Stimulated activated CD4-positive, alpha-beta T cell treated with anti-CD3 and anti-CD28 coated beads, Interleukin-4, amount 100 ng/mL, for 1 hour (primary cell): Measurements from ENCODE around the gene DYNLRB1.

Experiments
- DNase-seq: peaks from one replicate; pipeline ENCODE4 v3.0.0-alpha.2; 2020

Gene DYNLRB1

DNA sequence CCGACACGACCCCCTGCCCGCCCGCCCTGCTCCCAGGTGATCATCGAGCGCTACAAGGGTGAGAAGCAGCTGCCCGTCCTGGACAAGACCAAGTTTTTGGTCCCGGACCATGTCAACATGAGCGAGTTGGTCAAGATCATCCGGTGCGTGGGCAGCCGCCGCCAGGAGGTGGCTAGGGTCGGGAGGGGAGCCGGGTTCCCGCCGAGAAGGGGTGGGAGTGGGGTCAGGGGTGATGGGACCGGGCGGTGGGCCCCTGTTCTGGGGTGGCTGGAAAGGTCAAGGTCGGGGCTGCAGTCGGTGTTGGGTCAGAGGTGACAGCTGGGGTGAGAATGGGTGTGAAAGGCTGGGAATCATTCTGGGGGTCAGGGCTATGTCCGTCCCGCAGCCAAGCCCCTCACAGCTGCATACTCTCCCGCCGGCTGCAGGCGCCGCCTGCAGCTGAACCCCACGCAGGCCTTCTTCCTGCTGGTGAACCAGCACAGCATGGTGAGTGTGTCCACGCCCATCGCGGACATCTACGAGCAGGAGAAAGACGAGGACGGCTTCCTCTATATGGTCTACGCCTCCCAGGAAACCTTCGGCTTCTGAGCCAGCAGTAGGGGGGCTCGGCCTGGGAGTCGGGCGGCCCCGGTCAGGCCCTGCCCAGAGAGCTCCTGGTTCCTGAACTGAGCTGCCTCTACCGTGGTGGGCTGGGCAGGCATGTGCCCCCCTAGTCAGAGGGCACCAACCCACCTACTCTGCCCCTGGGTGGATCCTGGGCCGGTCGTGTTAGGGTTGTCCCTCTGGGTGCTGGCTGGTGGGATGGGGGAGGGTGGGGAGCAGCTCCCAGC, 43.3 kb downstream of the DYNLRB1 start:
- DNase-seq = no peak

- no peak for DNase-seq
Observed at GRCh38 chr20:34560141-34560523, 43.9 kb downstream of the DYNLRB1 start.

- no peak for DNase-seq
Observed at GRCh38 chr20:34560614-34561013, 44.4 kb downstream of the DYNLRB1 start.

DNA sequence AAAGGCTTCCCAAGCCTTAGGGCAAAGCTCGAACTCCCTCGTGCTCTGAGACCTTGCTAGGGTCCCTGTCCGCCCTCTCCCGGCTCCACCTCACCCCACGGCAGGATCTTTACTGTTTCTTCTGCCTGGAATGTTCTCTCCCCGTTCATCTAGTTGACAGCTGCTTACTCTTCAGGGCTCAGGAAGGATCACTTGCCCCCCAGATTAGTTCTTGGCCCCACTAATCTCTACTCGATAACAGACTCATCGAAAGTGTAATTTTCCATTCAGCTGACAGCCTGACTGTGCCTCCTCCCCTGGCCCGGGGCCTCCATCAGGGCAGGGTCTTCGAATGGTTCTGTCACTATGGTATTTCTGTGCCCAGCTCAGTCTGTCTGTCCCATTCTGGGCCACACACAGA, 45.4 kb downstream of the DYNLRB1 start:
- DNase-seq = no peak

DNA sequence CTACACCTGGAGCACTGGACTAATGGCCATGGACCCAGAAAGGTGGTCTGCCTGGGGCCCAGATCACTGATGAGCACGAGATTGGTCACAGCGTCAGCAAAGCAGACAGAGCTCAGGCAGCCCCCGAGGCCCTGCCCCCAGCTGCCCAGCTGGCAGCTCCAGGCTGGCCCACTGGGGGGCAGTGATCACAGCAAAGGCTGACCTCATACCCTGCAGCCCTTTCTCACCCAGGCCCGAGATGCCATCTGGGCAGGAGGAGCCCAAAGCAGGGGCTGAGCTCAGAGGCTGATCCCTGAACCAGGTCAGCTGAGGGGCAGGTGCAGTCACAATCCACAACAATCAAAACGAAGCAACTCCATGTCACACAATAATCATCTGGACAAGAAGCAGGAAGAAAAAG, 46.4 kb downstream of the DYNLRB1 start:
- DNase-seq = no peak

DNA sequence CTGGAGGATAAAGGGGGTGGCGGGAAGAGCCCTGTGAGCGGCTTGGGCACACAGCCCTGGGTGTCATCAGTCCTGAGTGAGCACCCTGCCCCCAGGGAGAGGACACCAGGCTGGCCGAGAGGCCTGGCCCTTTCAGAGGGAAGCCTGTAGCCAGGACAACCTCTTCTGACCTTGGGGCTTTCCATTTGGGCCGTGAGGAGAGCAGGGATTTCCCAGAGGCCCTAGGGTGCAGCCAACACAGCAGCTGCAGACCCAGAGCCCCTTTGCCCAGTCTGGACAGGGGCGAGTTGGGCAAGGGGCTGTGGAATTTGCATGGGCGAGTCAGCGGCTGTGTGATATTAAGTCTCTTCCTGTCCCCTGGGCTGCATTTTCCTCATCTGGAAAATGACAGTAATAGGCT, 48.6 kb downstream of the DYNLRB1 start:
- DNase-seq = no peak

- DNase-seq = no peak
Observed at GRCh38 chr20:34566978-34567891, 51.0 kb downstream of the DYNLRB1 start.

GRCh38 chr20:34567892-34568865, 52.0 kb downstream of the DYNLRB1 start:
- no peak for DNase-seq

- no peak for DNase-seq
Observed at GRCh38 chr20:34569598-34569997, 53.4 kb downstream of the DYNLRB1 start.

DNA sequence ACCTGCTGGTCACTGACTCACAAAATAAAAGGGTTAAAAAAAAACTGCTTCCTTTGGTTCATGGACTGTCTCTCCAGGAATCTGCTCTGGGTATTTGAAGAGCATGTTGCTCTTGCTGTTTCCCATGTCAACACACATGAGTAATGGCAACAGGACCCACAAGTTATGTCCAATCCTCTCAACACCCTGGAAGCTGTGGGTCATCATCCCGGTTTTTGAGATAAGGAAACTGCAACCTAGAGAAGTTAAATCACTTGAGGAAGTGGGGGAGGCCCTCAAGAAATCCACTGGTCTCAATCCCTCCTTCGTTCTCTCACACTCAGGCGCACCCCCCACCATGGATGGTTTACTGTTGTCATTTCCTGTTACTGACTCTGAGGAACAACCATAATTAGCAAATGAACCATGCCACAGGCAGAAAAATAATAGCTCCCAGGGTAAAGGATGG, 54.7 kb downstream of the DYNLRB1 start:
- DNase-seq = no peak

DNA sequence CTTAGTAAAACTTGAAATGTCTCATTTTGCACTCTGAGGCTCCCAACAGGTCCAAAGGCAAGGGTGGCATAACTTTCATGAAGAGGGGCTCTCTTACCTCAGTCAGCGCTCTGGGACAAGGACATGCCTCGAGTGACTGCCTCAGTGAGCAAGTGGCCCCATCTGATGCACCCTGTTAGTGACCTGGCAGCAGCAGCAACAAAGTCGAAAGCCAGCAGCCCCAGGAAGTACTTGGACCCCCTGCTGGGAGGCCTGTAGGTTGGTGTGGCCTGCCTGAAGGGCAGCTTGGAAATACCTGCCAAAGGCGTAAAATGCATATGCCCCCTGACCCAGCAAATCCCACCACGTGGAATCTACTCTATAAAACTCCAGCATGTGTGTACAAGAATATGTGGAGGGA, 55.5 kb downstream of the DYNLRB1 start:
- no peak for DNase-seq

- no peak for DNase-seq
Observed at GRCh38 chr20:34573541-34574300, 57.5 kb downstream of the DYNLRB1 start.

GRCh38 chr20:34574426-34574825, 58.2 kb downstream of the DYNLRB1 start:
- no peak for DNase-seq

GRCh38 chr20:34574861-34575260, 58.6 kb downstream of the DYNLRB1 start:
- no peak for DNase-seq

GRCh38 chr20:34575271-34575670, 59.0 kb downstream of the DYNLRB1 start:
- DNase-seq = no peak

DNA sequence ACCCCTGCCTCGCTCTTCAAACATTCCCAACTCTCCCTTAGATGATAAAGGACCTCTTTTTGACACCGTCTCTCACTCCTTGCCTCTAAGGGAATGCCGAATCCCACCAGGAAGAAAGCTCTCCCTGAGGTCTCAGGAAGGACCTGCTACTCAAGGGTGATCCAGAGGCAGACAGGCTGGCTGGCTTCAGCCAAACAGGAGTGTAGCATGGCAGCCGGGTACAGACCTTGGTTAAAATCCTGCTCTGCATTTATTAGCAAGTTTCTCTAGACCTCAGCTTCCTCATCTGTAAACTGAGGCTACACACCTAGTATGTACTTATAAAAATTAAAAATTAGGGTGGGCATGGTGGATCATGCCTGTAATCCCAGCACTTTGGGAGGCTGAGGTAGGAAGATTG, 59.5 kb downstream of the DYNLRB1 start:
- no peak for DNase-seq

DNA sequence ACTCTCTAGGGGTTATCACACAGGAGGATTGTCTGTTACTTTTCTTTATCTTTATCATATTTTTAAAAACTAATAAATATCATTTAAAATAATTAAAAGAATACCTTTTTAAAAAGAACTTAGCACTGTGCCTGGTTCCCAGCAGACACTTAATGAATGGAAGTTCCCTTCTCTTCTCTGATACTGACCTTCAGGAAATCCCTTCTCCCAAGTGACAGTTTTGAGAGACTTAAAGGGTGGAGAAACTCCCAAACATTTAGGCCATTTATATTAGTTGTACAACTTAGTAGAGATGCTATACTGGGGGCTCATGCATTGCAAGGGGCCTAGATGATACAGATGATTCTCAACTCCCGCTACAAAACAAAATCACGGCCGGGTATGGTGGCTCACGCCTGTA, 60.8 kb downstream of the DYNLRB1 start:
- no peak for DNase-seq

GRCh38 chr20:34578025-34578424, 61.8 kb downstream of the DYNLRB1 start:
- DNase-seq = no peak

GRCh38 chr20:34578521-34578920, 62.3 kb downstream of the DYNLRB1 start:
- no peak for DNase-seq

DNA sequence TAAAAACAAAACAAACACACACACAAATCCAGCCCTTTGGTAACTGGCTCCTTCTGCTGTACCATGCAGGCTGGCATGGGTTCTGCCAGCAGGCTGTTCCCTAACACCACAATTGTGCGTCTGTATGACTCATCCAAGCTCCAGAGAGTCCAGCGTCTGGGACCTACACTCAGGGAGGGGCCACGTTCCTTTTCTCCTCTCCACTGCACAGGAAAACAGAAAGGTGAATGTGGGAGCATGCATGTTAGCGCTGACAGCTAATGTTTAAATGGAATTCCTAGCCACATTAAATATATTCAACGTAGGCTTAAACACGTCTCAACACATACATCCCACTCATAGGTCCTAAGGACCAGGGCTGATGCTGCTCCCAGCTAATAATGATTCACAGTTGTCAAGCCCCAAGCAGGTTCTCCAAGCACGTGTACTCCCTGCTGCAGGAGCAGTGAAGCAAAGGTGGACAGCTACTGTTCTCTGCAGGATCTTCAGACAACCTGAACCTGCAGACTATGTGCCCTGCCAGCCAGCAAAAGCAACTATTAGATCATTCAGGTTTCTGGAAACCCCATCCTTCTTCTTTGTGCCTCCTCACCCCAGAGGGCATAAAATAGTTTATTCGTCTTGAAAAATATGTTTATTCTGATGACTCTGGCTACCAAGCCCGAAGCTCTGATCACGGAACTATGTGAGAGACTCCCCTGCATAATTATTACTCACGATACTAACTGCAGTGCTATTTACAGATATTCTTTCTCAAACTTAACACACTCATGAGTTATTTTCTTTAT, 63.2 kb downstream of the DYNLRB1 start:
- no peak for DNase-seq
